HEK293 (cell line): ENCODE measurements around the gene DNAH1.

Experiments
- CTCF ChIA-PET: fragments of 350-600 bp; formaldehyde crosslinking; extraction: SDS; loops from one replicate; lab custom pipeline; 2021; ENCODE audit warnings: antibody characterized with exemption; lab: Yijun Ruan, JAX
- POLR2A ChIA-PET: fragments of 300-600 bp; formaldehyde crosslinking; extraction: SDS; loops from one replicate; lab custom pipeline; 2020; ENCODE audit warnings: antibody characterized with exemption, inconsistent platforms; lab: Yijun Ruan, JAX
- H3K27ac ChIP-seq: fragments of 200-500 bp; sonication (Bioruptor generic); 2 replicates; pipeline ENCODE4 v1.5.1; 2014; ENCODE audit warnings: low read depth, low read length, control low read depth, inconsistent platforms; ENCODE audit errors: extremely low read depth
- H3K36me3 ChIP-seq, 2 experiments: fragments of 200-500 bp in 1 of 2; sonication (Bioruptor generic) in 1 of 2; 1 replicate in 1 of 2; 2 replicates in 1 of 2; pipeline ENCODE4 v1.5.1; 2014 to 2017; ENCODE audit warnings: inconsistent platforms in 2 of 2, low read length in 2 of 2; ENCODE audit not compliant: control insufficient read depth in 2 of 2, insufficient read depth in 1 of 2
- H3K4me1 ChIP-seq: fragments of 200-500 bp; sonication (Bioruptor generic); 2 replicates; pipeline ENCODE4 v1.5.1; 2014; ENCODE audit warnings: mild to moderate bottlenecking, low read length, inconsistent platforms; ENCODE audit not compliant: control insufficient read depth, insufficient read depth
- H3K4me3 ChIP-seq: 2 replicates; pipeline ENCODE4 v1.5.1; 2011; ENCODE audit warnings: low read depth, mild to moderate bottlenecking, control low read depth, low read length, moderate library complexity
- H3K9me3 ChIP-seq: fragments of 200-500 bp; sonication (Bioruptor generic); 2 replicates; pipeline ENCODE4 v1.5.1; 2014; ENCODE audit warnings: low read depth, low read length, inconsistent platforms; ENCODE audit not compliant: control insufficient read depth, insufficient read depth
- BCL11B ChIP-seq: fragments of 450-650 bp; formaldehyde crosslinking; IDR thresholded peaks from 2 replicates; pipeline ENCODE4 v1.5.1; 2016; ENCODE audit warnings: low read depth, missing biosample characterization, missing genetic modification characterization
- GLI4 ChIP-seq: fragments of 450-650 bp; formaldehyde crosslinking; IDR thresholded peaks from 2 replicates; pipeline ENCODE4 v1.5.1; 2016; ENCODE audit warnings: missing biosample characterization, missing genetic modification characterization
- KLF16 ChIP-seq: fragments of 450-650 bp; formaldehyde crosslinking; IDR thresholded peaks from 2 replicates; pipeline ENCODE4 v1.5.1; 2017; ENCODE audit warnings: missing biosample characterization, missing genetic modification characterization
- TRIM28 ChIP-seq: IDR thresholded peaks from 2 replicates; pipeline ENCODE4 v1.6.1; 2011; ENCODE audit warnings: low read length, control low read depth, borderline replicate concordance
- ZNF132 ChIP-seq: fragments of 450-650 bp; formaldehyde crosslinking; IDR thresholded peaks from 2 replicates; pipeline ENCODE4 v1.5.1; 2017; ENCODE audit warnings: missing biosample characterization, missing genetic modification characterization, borderline replicate concordance
- ZNF292 ChIP-seq: fragments of 450-650 bp; formaldehyde crosslinking; IDR thresholded peaks from 2 replicates; pipeline ENCODE4 v1.5.1; 2016; ENCODE audit warnings: low read depth, missing biosample characterization, missing genetic modification characterization, borderline replicate concordance
- ZNF48 ChIP-seq: fragments of 450-650 bp; formaldehyde crosslinking; IDR thresholded peaks from 2 replicates; pipeline ENCODE4 v1.5.1; 2016; ENCODE audit warnings: missing biosample characterization, missing genetic modification characterization
- ZNF514 ChIP-seq: fragments of 450-650 bp; formaldehyde crosslinking; IDR thresholded peaks from 2 replicates; pipeline ENCODE4 v1.5.1; 2016; ENCODE audit warnings: missing biosample characterization, missing genetic modification characterization
- ZNF518A ChIP-seq: fragments of 450-650 bp; formaldehyde crosslinking; conservative IDR thresholded peaks from 2 replicates; pipeline ENCODE4 v1.5.1; 2016; ENCODE audit warnings: low read depth, missing biosample characterization, missing genetic modification characterization
- ZNF571 ChIP-seq: fragments of 450-650 bp; formaldehyde crosslinking; IDR thresholded peaks from 2 replicates; pipeline ENCODE4 v1.5.0; 2017; ENCODE audit warnings: missing biosample characterization, missing genetic modification characterization
- ZNF837 ChIP-seq: fragments of 450-650 bp; formaldehyde crosslinking; IDR thresholded peaks from 2 replicates; pipeline ENCODE4 v1.5.1; 2016; ENCODE audit warnings: missing biosample characterization, missing genetic modification characterization
- ZNF843 ChIP-seq: fragments of 450-650 bp; formaldehyde crosslinking; IDR thresholded peaks from 2 replicates; pipeline ENCODE4 v1.5.1; 2016; ENCODE audit warnings: missing biosample characterization, missing genetic modification characterization
- TF ChIP-seq, protein P1 (sequence below): fragments of 450-650 bp; formaldehyde crosslinking; IDR thresholded peaks from 2 replicates; pipeline ENCODE4 v1.5.1; 2017; ENCODE audit warnings: missing biosample characterization, missing genetic modification characterization
- TF ChIP-seq, protein P2 (sequence below): fragments of 450-650 bp; formaldehyde crosslinking; IDR thresholded peaks from 2 replicates; pipeline ENCODE4 v1.5.1; 2016; ENCODE audit warnings: missing biosample characterization, missing genetic modification characterization
- TF ChIP-seq, protein P3 (sequence below): fragments of 450-650 bp; formaldehyde crosslinking; IDR thresholded peaks from 2 replicates; pipeline ENCODE4 v1.5.1; 2016; ENCODE audit warnings: missing biosample characterization, missing genetic modification characterization, low read depth

Gene DNAH1

GRCh38 chr3:52303811-52304210 is 12.3 kb upstream of the DNAH1 start (continued):
- TF ChIP-seq ZNF571 (tag by site-specific recombination) (no peak), ZNF837 (tag by site-specific recombination) (no peak), ZNF843 (tag by site-specific recombination) (no peak), KLF16 (tag by site-specific recombination) (no peak)
- TF ChIP-seq, protein P1, sequence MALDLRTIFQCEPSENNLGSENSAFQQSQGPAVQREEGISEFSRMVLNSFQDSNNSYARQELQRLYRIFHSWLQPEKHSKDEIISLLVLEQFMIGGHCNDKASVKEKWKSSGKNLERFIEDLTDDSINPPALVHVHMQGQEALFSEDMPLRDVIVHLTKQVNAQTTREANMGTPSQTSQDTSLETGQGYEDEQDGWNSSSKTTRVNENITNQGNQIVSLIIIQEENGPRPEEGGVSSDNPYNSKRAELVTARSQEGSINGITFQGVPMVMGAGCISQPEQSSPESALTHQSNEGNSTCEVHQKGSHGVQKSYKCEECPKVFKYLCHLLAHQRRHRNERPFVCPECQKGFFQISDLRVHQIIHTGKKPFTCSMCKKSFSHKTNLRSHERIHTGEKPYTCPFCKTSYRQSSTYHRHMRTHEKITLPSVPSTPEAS (tag by site-specific recombination) = no peak
- TF ChIP-seq, protein P2, sequence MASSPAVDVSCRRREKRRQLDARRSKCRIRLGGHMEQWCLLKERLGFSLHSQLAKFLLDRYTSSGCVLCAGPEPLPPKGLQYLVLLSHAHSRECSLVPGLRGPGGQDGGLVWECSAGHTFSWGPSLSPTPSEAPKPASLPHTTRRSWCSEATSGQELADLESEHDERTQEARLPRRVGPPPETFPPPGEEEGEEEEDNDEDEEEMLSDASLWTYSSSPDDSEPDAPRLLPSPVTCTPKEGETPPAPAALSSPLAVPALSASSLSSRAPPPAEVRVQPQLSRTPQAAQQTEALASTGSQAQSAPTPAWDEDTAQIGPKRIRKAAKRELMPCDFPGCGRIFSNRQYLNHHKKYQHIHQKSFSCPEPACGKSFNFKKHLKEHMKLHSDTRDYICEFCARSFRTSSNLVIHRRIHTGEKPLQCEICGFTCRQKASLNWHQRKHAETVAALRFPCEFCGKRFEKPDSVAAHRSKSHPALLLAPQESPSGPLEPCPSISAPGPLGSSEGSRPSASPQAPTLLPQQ = no peak

- no peak overlapping the region for H3K4me3 ChIP-seq
- H3K27ac ChIP-seq = no peak overlapping the region
- ChIA-PET CTCF (interaction anchor here (1.7 kb wide), 1 partner anchor 33 kb away, joined by 5 read pairs; no protein-coding TSS in a partner anchor), POLR2A (no interaction called here)
- TF ChIP-seq ZNF292 (tag by site-specific recombination) (no peak), ZNF514 (no peak), ZNF132 (tag by site-specific recombination) (no peak), BCL11B (no peak), GLI4 (tag by site-specific recombination) (no peak), ZNF48 (tag by site-specific recombination) (no peak), TRIM28 (no peak), ZNF518A (no peak)
- TF ChIP-seq, protein P3, sequence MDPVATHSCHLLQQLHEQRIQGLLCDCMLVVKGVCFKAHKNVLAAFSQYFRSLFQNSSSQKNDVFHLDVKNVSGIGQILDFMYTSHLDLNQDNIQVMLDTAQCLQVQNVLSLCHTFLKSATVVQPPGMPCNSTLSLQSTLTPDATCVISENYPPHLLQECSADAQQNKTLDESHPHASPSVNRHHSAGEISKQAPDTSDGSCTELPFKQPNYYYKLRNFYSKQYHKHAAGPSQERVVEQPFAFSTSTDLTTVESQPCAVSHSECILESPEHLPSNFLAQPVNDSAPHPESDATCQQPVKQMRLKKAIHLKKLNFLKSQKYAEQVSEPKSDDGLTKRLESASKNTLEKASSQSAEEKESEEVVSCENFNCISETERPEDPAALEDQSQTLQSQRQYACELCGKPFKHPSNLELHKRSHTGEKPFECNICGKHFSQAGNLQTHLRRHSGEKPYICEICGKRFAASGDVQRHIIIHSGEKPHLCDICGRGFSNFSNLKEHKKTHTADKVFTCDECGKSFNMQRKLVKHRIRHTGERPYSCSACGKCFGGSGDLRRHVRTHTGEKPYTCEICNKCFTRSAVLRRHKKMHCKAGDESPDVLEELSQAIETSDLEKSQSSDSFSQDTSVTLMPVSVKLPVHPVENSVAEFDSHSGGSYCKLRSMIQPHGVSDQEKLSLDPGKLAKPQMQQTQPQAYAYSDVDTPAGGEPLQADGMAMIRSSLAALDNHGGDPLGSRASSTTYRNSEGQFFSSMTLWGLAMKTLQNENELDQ (tag by site-specific recombination) = no peak
- H3K4me1 ChIP-seq = no peaks in the 10 kb centered on the region
- H3K9me3 ChIP-seq = no peaks in the 10 kb centered on the region
- H3K36me3 ChIP-seq = no peaks in the 10 kb centered on the region
Observed at GRCh38 chr3:52305926-52306325, 10.2 kb upstream of the DNAH1 start.
